ENCODE results near the gene AGPAT1. TPM values are rescaled to one million over a fixed set of nuclear protein-coding genes. Genes with fewer than 3 reads are reported as not detected.
A peak's percentile ranks its signal among the peaks of the same experiment; 100 is the strongest.

Gene AGPAT1
- total and polyA plus RNA-seq, 2 of the 13 experiments (the other 11 are each of a cell fraction or from before 2014, with no cell fraction given) = 51.3 to 139 TPM

GRCh38 chr6:32184084-32184640 lies 8.3 kb upstream of the AGPAT1 start, which contains the start of gene AGER (continued):
- TF ChIP-seq ZNF691 (CRISPR knock-in tag; IDR thresholded peaks at IDR 0.05; ENCODE audit: borderline replicate concordance, low read depth) (no peak), HNF4G (IDR thresholded peaks at IDR 0.05; ENCODE audit: borderline replicate concordance, low read depth, low read length) (no peak), HNF4G (CRISPR knock-in tag; IDR thresholded peaks at IDR 0.05; ENCODE audit: borderline replicate concordance, low read depth) (no peak), NR2F2 (IDR thresholded peaks at IDR 0.05; ENCODE audit: borderline replicate concordance, low read depth) (no peak), RBFOX2 (IDR thresholded peaks at IDR 0.05; ENCODE audit: low read depth, low read length) (peak; percentile 69), PAF1 (CRISPR knock-in tag; IDR thresholded peaks at IDR 0.05) (0 out of 2 replicates have a peak, but pooled peaks have one; percentile 63), POLR2A (IDR thresholded peaks at IDR 0.05; ENCODE audit: insufficient read depth in 1 of 2, low read depth in 2 of 2, low read length in 2 of 2) (peak; percentile 44 to 61; a peak in 2 of 4 replicates), CEBPG (CRISPR knock-in tag; IDR thresholded peaks at IDR 0.05) (peak; percentile 81), SOX13 (IDR thresholded peaks at IDR 0.05) (no peak), SOX13 (CRISPR knock-in tag; conservative IDR thresholded peaks at IDR 0.05 in 1 of 2, IDR thresholded peaks at IDR 0.05 in 1 of 2) (no peak), ZSCAN31 (CRISPR knock-in tag; IDR thresholded peaks at IDR 0.05; ENCODE audit: low read depth) (no peak), POGK (CRISPR knock-in tag; conservative IDR thresholded peaks at IDR 0.05) (0 out of 2 replicates have a peak, but pooled peaks have one; percentile 2), RERE (CRISPR knock-in tag; IDR thresholded peaks at IDR 0.05; ENCODE audit: low read depth) (no peak), ZNF232 (CRISPR knock-in tag; IDR thresholded peaks at IDR 0.05; ENCODE audit: borderline replicate concordance) (0 out of 2 replicates have a peak, but pooled peaks have one; percentile 34), ETS1 (CRISPR knock-in tag; IDR thresholded peaks at IDR 0.05) (no peak), ZFP36L2 (CRISPR knock-in tag; IDR thresholded peaks at IDR 0.05) (no peak), NKX3-1 (CRISPR knock-in tag; IDR thresholded peaks at IDR 0.05) (no peak), AGO1 (IDR thresholded peaks at IDR 0.05; ENCODE audit: low read depth, low read length, poor library complexity, severe bottlenecking) (peak; percentile 73), POLR2G (IDR thresholded peaks at IDR 0.05; ENCODE audit: low read depth, low read length) (peak; percentile 59; the same call in 1 of the 2 replicates)
